ENCODE measurements around the gene SRPK2. TPM values are rescaled to one million over a fixed set of nuclear protein-coding genes. Genes with fewer than 3 reads are reported as not detected.

Gene SRPK2
- total RNA-seq, 2 donors from 2014 or later: 52.6 to 99.5 TPM

DNA sequence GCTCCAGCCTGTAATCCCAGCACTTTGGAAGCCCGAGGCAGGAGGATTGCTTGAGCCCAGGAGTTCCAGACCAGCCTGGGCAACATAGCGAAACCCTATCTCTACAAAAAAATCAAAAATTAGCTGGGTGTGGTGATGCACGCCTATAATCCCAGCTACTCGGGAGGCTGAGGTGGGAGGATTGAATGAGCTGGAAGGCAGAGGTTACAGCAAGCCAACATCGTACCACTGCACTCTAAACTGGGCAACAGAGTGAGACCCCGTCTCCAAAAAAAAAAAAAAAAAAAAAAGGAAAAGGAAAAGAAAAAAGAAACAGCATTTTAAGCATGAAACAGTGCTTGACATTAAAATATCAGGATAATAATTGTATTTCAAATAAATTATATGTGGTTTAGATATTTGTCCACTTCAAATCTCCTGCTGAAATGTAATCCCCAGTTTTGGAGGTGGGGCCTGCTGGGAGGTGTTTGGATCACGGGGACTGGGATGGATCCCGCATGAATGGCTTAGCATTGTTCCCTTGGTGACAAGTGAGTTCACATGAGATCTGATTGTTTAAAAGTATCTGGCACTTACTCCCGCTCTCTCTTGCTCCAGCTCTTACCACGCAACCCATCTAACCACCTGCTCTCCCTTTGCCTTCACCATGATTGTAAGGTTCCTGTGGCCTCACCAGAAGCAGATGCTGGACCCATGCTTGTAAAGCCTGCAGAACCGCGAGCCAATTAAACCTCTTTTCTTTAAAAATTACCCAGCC, 103.4 kb downstream of the SRPK2 start:
- Histone ChIP-seq H3K36me3 (no peaks in the 10 kb centered on the region), H3K4me3 (no peak overlapping the region), H3K9me3 (no peaks in the 10 kb centered on the region), H3K4me1 (replicated peaks) (no peaks in the 10 kb centered on the region), H3K27ac (no peak overlapping the region), H3K27me3 (replicated peaks; ENCODE audit: insufficient read depth) (no peaks in the 10 kb centered on the region)
- TF ChIP-seq POLR2AphosphoS5 (IDR thresholded peaks at IDR 0.05): no peak
- TF ChIP-seq, protein P1, sequence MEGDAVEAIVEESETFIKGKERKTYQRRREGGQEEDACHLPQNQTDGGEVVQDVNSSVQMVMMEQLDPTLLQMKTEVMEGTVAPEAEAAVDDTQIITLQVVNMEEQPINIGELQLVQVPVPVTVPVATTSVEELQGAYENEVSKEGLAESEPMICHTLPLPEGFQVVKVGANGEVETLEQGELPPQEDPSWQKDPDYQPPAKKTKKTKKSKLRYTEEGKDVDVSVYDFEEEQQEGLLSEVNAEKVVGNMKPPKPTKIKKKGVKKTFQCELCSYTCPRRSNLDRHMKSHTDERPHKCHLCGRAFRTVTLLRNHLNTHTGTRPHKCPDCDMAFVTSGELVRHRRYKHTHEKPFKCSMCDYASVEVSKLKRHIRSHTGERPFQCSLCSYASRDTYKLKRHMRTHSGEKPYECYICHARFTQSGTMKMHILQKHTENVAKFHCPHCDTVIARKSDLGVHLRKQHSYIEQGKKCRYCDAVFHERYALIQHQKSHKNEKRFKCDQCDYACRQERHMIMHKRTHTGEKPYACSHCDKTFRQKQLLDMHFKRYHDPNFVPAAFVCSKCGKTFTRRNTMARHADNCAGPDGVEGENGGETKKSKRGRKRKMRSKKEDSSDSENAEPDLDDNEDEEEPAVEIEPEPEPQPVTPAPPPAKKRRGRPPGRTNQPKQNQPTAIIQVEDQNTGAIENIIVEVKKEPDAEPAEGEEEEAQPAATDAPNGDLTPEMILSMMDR (IDR thresholded peaks at IDR 0.05): no peak
- TF ChIP-seq POLR2A (IDR thresholded peaks at IDR 0.05): no peak
- DNase-seq (ENCODE audit: low spot score): no peak
- WGBS: 82% methylated on average over 12 of the region's 12 CpGs
- intact Hi-C loops (cut with DNase I): no loop called here

DNA sequence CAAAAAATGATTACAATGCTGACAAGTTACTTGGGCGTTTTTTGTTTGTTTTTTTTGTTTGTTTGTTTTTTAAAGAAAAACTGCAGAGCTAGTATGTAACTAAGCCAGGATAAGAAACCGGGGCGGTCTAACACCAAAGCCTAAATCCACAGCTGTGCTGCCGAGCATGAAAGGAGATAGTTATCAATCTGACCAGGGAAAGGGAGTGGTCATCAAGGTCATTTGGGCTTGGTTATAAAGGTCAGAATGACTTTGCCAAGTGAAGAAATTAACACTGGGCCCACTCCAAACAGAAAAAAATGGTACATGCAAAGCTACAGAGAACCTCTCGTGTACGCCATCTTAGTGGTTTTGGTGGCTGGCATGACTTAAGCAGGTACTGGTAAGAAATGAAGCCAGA, 104.7 kb downstream of the SRPK2 start:
- DNase-seq (ENCODE audit: low spot score): no peak
- TF ChIP-seq POLR2A (IDR thresholded peaks at IDR 0.05) (no peak), POLR2AphosphoS5 (IDR thresholded peaks at IDR 0.05) (no peak)
- TF ChIP-seq, protein P1 (IDR thresholded peaks at IDR 0.05): no peak
- Histone ChIP-seq H3K4me1 (replicated peaks) (no peaks in the 10 kb centered on the region), H3K27me3 (replicated peaks; ENCODE audit: insufficient read depth) (no peaks in the 10 kb centered on the region), H3K36me3 (no peaks in the 10 kb centered on the region), H3K9me3 (no peaks in the 10 kb centered on the region), H3K4me3 (no peak overlapping the region), H3K27ac (no peak overlapping the region)
- intact Hi-C loops (cut with DNase I): no loop called here
- 86% methylated on average over 6 of the region's 6 CpGs for WGBS

DNA sequence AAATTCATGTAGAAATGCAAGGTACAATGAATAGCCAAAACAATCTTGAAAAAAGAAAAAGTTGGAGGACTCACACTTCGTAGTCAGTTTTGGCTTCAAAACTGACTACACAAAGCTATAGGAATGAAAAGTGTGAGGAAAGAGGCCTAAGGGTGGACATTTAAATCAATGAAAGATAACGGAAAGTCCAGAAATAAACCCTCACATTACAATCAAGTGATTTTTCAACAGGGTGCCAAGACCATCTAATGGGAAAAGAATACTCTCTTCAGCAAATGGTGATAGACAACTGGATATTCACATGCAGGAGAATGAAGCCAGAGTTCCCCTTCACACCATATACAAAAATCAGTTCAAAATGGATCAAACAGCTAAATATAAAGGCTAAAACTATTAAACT, 106.8 kb downstream of the SRPK2 start:
- DNase-seq (ENCODE audit: low spot score): no peak
- Histone ChIP-seq H3K27ac (no peak overlapping the region), H3K4me1 (replicated peaks) (no peaks in the 10 kb centered on the region), H3K4me3 (no peak overlapping the region), H3K27me3 (replicated peaks; ENCODE audit: insufficient read depth) (no peaks in the 10 kb centered on the region), H3K36me3 (no peaks in the 10 kb centered on the region), H3K9me3 (no peaks in the 10 kb centered on the region)
- WGBS: 97% methylated on average over 2 of the region's 2 CpGs
- intact Hi-C loops (cut with DNase I): no loop called here
- TF ChIP-seq, protein P1 (IDR thresholded peaks at IDR 0.05): no peak
- TF ChIP-seq POLR2AphosphoS5 (IDR thresholded peaks at IDR 0.05) (no peak), POLR2A (IDR thresholded peaks at IDR 0.05) (no peak)

DNA sequence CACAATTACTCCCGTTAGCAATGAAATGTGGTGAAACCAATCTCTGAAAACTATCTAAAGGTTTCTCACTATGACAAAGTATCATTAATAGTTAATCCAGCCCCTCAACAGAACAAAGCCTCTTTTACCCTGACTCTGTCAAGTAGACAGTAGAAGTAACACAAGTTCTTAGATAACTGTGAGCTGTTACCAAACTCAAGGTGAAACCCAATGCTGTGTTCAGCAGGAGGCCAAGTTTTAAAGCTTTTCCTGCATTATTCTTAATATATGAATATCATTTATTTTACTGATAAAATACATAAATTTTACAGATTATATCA, 109.1 kb downstream of the SRPK2 start:
- H3K36me3 ChIP-seq: no peaks in the 10 kb centered on the region
- WGBS: 23% methylated on average over 1 of the region's 1 CpG
- H3K4me1 ChIP-seq (replicated peaks): no peaks in the 10 kb centered on the region
- DNase-seq (ENCODE audit: low spot score): no peak
- intact Hi-C loops (cut with DNase I): no loop called here
- no peaks in the 10 kb centered on the region for H3K27me3 ChIP-seq (replicated peaks; ENCODE audit: insufficient read depth)
- H3K27ac ChIP-seq: no peak overlapping the region
- H3K9me3 ChIP-seq: no peaks in the 10 kb centered on the region
- TF ChIP-seq POLR2AphosphoS5 (IDR thresholded peaks at IDR 0.05): no peak
- TF ChIP-seq, protein P1 (IDR thresholded peaks at IDR 0.05): no peak
- H3K4me3 ChIP-seq: no peak overlapping the region

DNA sequence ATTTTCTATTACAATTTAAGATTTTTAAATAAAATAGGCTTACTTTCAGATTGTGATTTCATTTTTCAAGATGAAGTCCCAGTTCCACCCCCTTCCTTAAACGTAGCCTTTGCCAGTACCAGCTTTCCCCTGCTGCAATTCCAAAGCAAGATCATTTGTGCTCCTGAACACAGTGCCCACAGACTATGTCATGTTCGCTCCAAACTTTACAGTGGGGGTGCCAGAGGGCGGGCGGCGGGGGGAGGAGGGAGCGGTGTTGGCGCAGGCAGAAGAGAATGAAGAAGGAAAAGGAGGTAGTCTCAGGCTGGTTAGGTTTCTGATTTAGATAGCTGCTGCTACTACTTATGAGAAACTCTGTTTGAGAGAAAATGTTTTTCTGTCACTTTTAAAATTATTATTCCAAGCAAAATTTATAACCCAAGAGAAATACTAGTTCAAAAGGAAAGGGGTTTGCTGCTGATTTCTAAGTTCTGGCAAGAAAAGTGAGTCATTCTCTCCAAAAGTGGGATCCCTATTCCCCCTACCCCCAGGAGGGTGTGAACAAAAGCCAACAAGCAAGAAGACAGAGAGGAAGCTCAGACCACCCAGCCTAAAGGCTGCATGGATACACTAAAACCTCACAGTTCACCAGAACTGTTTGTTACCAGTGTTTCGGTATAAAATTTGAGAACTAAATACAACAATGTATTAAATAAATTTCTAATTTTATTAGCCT, 109.6 kb downstream of the SRPK2 start:
- no peak overlapping the region for H3K27ac ChIP-seq
- DNase-seq (ENCODE audit: low spot score): no peak
- H3K4me1 ChIP-seq (replicated peaks): no peaks in the 10 kb centered on the region
- intact Hi-C loops (cut with DNase I): no loop called here
- WGBS: 32% methylated on average over 8 of the region's 8 CpGs
- no peaks in the 10 kb centered on the region for H3K36me3 ChIP-seq
- TF ChIP-seq POLR2AphosphoS5 (IDR thresholded peaks at IDR 0.05) (no peak), POLR2A (IDR thresholded peaks at IDR 0.05) (no peak)
- TF ChIP-seq, protein P1 (IDR thresholded peaks at IDR 0.05): no peak
- no peaks in the 10 kb centered on the region for H3K27me3 ChIP-seq (replicated peaks; ENCODE audit: insufficient read depth)
- no peak overlapping the region for H3K4me3 ChIP-seq
- no peaks in the 10 kb centered on the region for H3K9me3 ChIP-seq

All from prostate gland (tissue), 2 donors.